ENCODE measurements around the gene BICC1. TPM values are rescaled to one million over a fixed set of nuclear protein-coding genes. Genes with fewer than 3 reads are reported as not detected.

BICC1 gene
- total and polyA plus RNA-seq, 2 of the 8 experiments (the other 6 are each of a cell fraction or from before 2014, with no cell fraction given): 0.20 to 0.73 TPM

DNA sequence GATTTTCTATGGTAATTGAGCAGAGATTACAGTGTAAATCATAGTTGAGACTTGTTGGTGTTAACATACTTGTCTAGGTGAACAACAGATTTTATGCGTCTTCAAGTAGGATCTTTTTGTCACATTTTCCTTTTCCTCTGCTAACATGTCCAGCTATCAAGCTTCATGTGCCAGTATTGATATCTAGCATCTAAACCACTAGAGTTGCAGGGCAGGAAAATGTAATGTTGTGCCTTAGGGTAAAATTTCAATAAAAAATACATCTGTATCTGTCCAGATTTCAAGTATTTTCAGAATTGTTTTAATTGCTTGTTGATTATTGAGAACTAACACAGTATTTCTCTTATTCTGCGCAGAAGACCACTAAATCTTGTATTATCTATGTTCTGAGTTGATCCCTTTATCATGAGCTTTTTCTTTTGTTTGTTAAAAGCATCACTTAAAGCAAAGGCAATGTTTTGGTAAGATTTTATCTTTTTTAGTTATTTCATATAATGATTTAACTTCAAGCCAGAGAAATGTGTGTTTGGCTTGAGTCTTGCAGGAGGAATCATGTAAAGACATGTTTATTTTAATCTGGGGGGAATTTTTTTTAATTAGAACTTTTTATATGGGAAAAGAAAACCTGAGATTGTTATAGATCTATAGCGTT lies 16.5 kb downstream of the BICC1 start:
- H3K4me2 ChIP-seq (ENCODE audit: insufficient read depth in 1 of 2, low read depth in 2 of 2, low read length in 2 of 2): no peak overlapping the region
- H3K79me2 ChIP-seq (ENCODE audit: control insufficient read depth in 1 of 2, insufficient read depth in 2 of 2, low read length in 2 of 2): no peaks in the 10 kb centered on the region
- no peak overlapping the region for H3K27ac ChIP-seq (ENCODE audit: low read depth, low read length)
- H2AK5ac ChIP-seq (ENCODE audit: low read depth, low read length): no peak overlapping the region
- no peak overlapping the region for H3K14ac ChIP-seq (ENCODE audit: insufficient read length)
- no peak overlapping the region for H3K9ac ChIP-seq (replicated peaks in 1 of 4; ENCODE audit: extremely low read depth in 1 of 4, low read depth in 3 of 4, low read length in 3 of 4)
- no peaks in the 10 kb centered on the region for H3K4me1 ChIP-seq (replicated peaks in 1 of 4; ENCODE audit: control insufficient read depth in 3 of 4, insufficient read depth in 4 of 4, low read length in 3 of 4)
- no peak overlapping the region for H3K23ac ChIP-seq (ENCODE audit: insufficient read length)
- H4K8ac ChIP-seq (ENCODE audit: extremely low read depth, insufficient read depth, low read length): no peak overlapping the region
- no peak overlapping the region for H4K91ac ChIP-seq (replicated peaks; ENCODE audit: insufficient read length, low read length)
- H3K56ac ChIP-seq (replicated peaks; ENCODE audit: insufficient read length, low read depth, low read length): no peak overlapping the region
- no peak overlapping the region for H3K4ac ChIP-seq (replicated peaks; ENCODE audit: insufficient read length, low read depth, low read length)
- no peak overlapping the region for H3K4me3 ChIP-seq (ENCODE audit: extremely low read depth in 1 of 4, insufficient read depth in 2 of 4, low read depth in 3 of 4, low read length in 4 of 4)
- no peaks in the 10 kb centered on the region for H3K36me3 ChIP-seq (ENCODE audit: control insufficient read depth in 2 of 4, insufficient read depth in 4 of 4, low read length in 3 of 4)
- H2BK5ac ChIP-seq (ENCODE audit: low read depth, low read length): no peak overlapping the region
- no peak for FAIRE-seq
- ChIA-PET CTCF (ENCODE audit: partially characterized antibody) (interaction anchor here (0.7 to 4.5 kb wide), 7 partner anchors 8 to 204 kb away, joined by 3 to 38 read pairs (median 5); no protein-coding TSS in a partner anchor), POLR2A (ENCODE audit: partially characterized antibody) (no interaction called here)
- no peak overlapping the region for H2BK15ac ChIP-seq (ENCODE audit: low read length)
- H4K20me1 ChIP-seq (replicated peaks in 1 of 2; ENCODE audit: control insufficient read depth in 1 of 2, insufficient read depth in 2 of 2, low read length in 2 of 2): no peaks in the 10 kb centered on the region
- H2BK120ac ChIP-seq (replicated peaks; ENCODE audit: low read depth, low read length): no peak overlapping the region
- H3K27me3 ChIP-seq (replicated peaks in 1 of 4; ENCODE audit: control insufficient read depth in 3 of 4, extremely low read depth in 1 of 4, insufficient read depth in 3 of 4, low read length in 3 of 4): no peaks in the 10 kb centered on the region
- H3K18ac ChIP-seq (ENCODE audit: extremely low read depth, low read length): no peak overlapping the region
- H3K9me3 ChIP-seq (ENCODE audit: insufficient read depth in 2 of 2, low read depth in 1 of 2, low read length in 1 of 2): no peaks in the 10 kb centered on the region
- no peak overlapping the region for H4K5ac ChIP-seq (ENCODE audit: insufficient read length, low read depth, low read length)
- H2AFZ ChIP-seq (ENCODE audit: low read length): no peak overlapping the region
- WGBS, 2 experiments (ENCODE audit: extremely low coverage in 1 of 2, insufficient coverage in 1 of 2, insufficient read length in 1 of 2, insufficient replicate concordance in 2 of 2, low coverage in 1 of 2, low lambda C conversion rate in 2 of 2, missing lambda C conversion rate in 1 of 2): 60% methylated on average over 3 of the region's 3 CpGs; no CpG with 5 or more reads in 1 of the 2 experiments
- no peak overlapping the region for H2BK12ac ChIP-seq (ENCODE audit: low read depth, low read length)
- no peaks in the 10 kb centered on the region for H3K79me1 ChIP-seq (ENCODE audit: low read depth, low read length)
- no peaks in the 10 kb centered on the region for H3K23me2 ChIP-seq (ENCODE audit: low read depth, low read length)
- no peak for DNase-seq (ENCODE audit: low read depth in 1 of 2, low spot score in 2 of 2)
- H2BK20ac ChIP-seq (ENCODE audit: low read length): no peak overlapping the region
- TF ChIP-seq POLR2A (IDR thresholded peaks at IDR 0.05; ENCODE audit: control extremely low read depth in 1 of 2, low read depth in 2 of 2, low read length in 2 of 2): no peak
- no peak for TF ChIP-seq RBBP5 (IDR thresholded peaks at IDR 0.05; ENCODE audit: borderline replicate concordance, low read depth, low read length)
- TF ChIP-seq TEAD4 (IDR thresholded peaks at IDR 0.05; ENCODE audit: low read depth, low read length): no peak
- no peak for TF ChIP-seq TAF7 (optimal IDR thresholded peaks at IDR 0.05; ENCODE audit: borderline replicate concordance, low read depth, low read length)
